Iris pigment epithelial cell (primary cell): ENCODE data around the gene MS4A15.
"Not testable (repeated sequence)": the region's sequence is repeated elsewhere in the genome, so short reads cannot be mapped to it uniquely, and the experiment has no call there.

Source experiments
- DNase-seq: peaks from one replicate; pipeline ENCODE4 v3.0.0-alpha.2; 2011; ENCODE audit warnings: low read depth

The MS4A15 gene

GRCh38 chr11:60756307-60757032 lies at the start of gene MS4A15:
Gene MS4A15 (plus strand): TSS chr11:60756867. CDS start chr11:60763734, 6,867 bp downstream.
- peak; percentile 33 for DNase-seq

- no peak for DNase-seq
These were observed 49.7 kb upstream of the MS4A15 start for GRCh38 chr11:60706931-60707330.

- no peak for DNase-seq
These were observed 46.2 kb upstream of the MS4A15 start for GRCh38 chr11:60710482-60710881.

GRCh38 chr11:60711276-60711675 lies 45.4 kb upstream of the MS4A15 start:
- no peak for DNase-seq

GRCh38 chr11:60713423-60713822 lies 43.2 kb upstream of the MS4A15 start:
- not testable (repeated sequence) for DNase-seq

GRCh38 chr11:60717956-60718355 lies 38.7 kb upstream of the MS4A15 start:
- no peak for DNase-seq

GRCh38 chr11:60718524-60719316 lies 37.9 kb upstream of the MS4A15 start:
- DNase-seq, result no peak

- no peak for DNase-seq
These were observed 37.3 kb upstream of the MS4A15 start for GRCh38 chr11:60719391-60719790.

- no peak for DNase-seq
These were observed 36.2 kb upstream of the MS4A15 start for GRCh38 chr11:60720460-60720859.

GRCh38 chr11:60724420-60724819 lies 32.2 kb upstream of the MS4A15 start, which contains the start of gene MS4A18:
Gene MS4A18 (plus strand): TSS chr11:60724720.
- DNase-seq, result no peak

GRCh38 chr11:60725592-60725991 lies 31.1 kb upstream of the MS4A15 start:
- DNase-seq, result no peak

GRCh38 chr11:60731586-60731985 lies 25.1 kb upstream of the MS4A15 start:
- no peak for DNase-seq

- DNase-seq, result no peak
These were observed 22.4 kb upstream of the MS4A15 start for GRCh38 chr11:60734279-60734678.

GRCh38 chr11:60739114-60739513 lies 17.6 kb upstream of the MS4A15 start:
- no peak for DNase-seq

- DNase-seq, result no peak
These were observed 16.1 kb upstream of the MS4A15 start for GRCh38 chr11:60740573-60740972.

GRCh38 chr11:60741421-60741820 lies 15.2 kb upstream of the MS4A15 start:
- DNase-seq, result no peak

GRCh38 chr11:60743058-60743457 lies 13.6 kb upstream of the MS4A15 start:
- DNase-seq, result no peak

GRCh38 chr11:60744114-60744513 lies 12.6 kb upstream of the MS4A15 start:
- no peak for DNase-seq

- DNase-seq, result no peak
These were observed 9.3 kb upstream of the MS4A15 start for GRCh38 chr11:60747359-60747873.

- DNase-seq, result no peak
These were observed 8.4 kb upstream of the MS4A15 start for GRCh38 chr11:60748225-60748624.

GRCh38 chr11:60748821-60749220 lies 7.8 kb upstream of the MS4A15 start:
- no peak for DNase-seq

GRCh38 chr11:60750911-60751310 lies 5.8 kb upstream of the MS4A15 start:
- DNase-seq, result no peak

- no peak for DNase-seq
These were observed 3.4 kb upstream of the MS4A15 start for GRCh38 chr11:60753309-60753708.
